HG02571 (cell line): ENCODE measurements around the gene CYTIP.
"Not testable (repeated sequence)": the region's sequence is repeated elsewhere in the genome, so short reads cannot be mapped to it uniquely, and the experiment has no call there.

ENCODE experiments used
- ATAC-seq: cut with Tn5 transposase; IDR thresholded peaks from one replicate; pipeline ENCODE4 v1.9.1; 2021; ENCODE audit warnings: mild to moderate bottlenecking, moderate library complexity; ENCODE audit not compliant: unreplicated experiment

Gene CYTIP

DNA sequence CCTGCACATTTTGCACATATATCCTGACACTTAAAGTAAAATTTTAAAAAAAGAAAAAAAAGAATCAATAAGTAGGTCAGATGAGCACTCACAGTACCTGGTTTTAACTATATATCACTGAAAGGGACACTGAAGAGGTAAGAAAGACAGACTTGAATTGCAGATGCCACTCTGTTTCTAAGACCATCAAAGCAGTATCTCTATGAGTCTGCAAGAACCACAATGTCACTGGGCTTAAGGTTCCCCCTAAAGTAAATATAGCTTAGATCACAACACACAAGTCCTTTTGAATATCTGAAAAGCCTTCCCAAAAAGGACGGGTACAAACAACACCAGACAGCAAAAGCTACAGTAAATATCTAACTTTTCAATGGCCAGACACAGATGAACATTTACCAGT lies 57.6 kb downstream of the CYTIP start:
- ATAC-seq, result no peak

DNA sequence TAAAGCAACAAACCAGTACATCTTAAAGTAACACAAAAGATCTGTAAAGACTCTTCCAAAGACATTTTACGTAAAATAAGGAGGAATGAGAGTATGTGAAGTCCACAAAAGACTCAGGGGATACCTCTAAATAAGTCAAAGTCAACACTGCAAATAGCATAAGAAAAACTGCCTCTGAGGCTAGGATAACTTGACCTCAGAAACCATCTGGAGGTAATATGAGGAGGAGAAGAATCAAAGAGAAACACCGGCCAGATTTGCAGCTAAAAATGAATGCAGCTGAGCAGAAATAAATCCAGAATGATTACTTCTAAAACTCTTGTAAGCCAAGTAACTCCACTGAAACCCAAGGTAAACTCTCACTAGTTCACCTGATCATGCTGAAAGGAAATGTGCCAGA lies 66.0 kb downstream of the CYTIP start:
- no peak for ATAC-seq

DNA sequence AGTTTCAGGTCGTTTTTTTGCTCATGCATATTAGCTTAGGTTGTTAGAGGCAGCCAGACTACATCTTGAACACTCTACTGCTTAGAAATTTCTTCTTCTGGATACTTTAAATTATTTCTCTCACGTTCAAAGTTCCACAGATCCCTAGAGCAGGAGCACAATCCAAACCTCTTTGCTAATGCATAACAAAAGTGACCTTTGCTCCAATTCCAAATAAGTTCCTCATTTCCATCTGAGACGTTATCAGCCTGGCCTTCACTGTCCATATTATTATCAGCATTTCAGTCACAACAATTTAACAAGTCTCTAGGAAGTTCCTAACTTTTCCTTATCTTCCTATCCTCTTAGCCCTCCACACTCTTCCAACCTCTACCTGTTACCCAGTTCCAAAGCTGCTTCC lies 67.8 kb downstream of the CYTIP start:
- ATAC-seq, result no peak

DNA sequence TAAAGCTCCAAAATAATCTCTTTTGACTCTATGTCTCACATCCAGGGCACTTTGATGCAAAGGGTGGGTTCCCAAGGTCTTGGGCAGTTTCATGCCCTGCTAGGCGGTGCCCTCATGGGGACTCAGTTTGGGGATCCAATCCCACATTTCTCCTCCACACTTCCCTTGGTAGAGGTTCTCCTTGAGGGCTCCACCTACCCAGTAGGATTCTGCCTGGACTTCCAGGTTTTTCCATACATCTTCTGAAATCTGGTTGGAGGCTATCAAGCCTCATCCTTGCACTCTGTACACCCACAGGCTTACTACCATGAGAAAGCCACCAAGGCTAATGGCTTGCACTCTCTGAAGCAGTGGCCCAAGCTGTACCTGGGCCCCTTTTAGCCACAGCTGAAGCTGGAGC lies 68.5 kb downstream of the CYTIP start:
- ATAC-seq, result no peak

DNA sequence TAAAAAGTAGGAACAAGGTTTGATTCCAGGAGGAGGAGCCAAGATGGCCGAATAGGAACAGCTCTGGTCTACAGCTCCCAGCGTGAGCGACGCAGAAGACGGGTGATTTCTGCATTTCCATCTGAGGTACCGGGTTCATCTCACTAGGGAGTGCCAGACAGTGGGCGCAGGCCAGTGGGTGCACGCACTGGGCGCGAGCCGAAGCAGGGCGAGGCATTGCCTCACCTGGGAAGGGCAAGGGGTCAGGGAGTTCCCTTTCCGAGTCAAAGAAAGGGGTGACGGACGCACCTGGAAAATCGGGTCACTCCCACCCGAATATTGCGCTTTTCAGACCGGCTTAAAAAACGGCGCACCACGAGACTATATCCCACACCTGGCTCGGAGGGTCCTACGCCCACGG lies 75.4 kb downstream of the CYTIP start:
- ATAC-seq, result not testable (repeated sequence)

DNA sequence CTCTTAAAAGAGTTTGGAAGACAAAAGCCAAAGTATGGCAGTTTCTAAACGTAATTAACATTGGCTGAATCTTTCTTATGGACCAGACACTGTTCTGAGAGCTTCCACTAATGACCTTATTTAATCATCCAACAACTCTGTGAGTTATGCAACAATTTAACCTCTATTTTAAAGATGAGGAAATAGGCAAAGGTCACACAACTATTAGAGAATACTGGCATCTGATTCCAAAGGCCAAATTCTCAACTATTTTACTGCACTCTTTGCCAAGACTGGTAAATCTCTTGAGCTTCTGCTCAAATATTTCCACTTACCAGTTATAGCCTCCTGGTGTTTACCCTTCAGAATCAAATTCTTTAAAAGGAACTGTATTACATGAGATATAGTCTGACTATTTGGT lies 76.2 kb downstream of the CYTIP start:
- ATAC-seq, result no peak
